Heart left ventricle (tissue), 13 donors: ENCODE measurements around the gene TEP1.

Source experiments
- CTCF ChIP-seq, 12 donors: fragments of 200-600 bp; sonication (generic) in 4 of 12; IDR thresholded peaks; one replicate each; pipeline versions ENCODE4 v1.5.0 to v1.8.0; 2018 to 2022; ENCODE audit warnings: antibody characterized with exemption in 12 of 12, mild to moderate bottlenecking in 5 of 12
- POLR2A ChIP-seq, 2 donors: fragments of 450-650 bp; IDR thresholded peaks; one replicate each; pipeline ENCODE4 v1.6.1; 2017; ENCODE audit warnings: antibody characterized with exemption in 2 of 2, mild to moderate bottlenecking in 2 of 2, moderate library complexity in 2 of 2
- donor health status: ischemic (EF 13 %, LVEDD 7.1; RV severe dilation, severe dysfunction).
- donor health status: DM: no; HTN: yes; CAD: no.
- donor health status: DM: no; HTN: no; CAD: no.
- donor health status: ischemic (EF 25% LVEDD 6.9; RV normal size, moderate dysfunction).
- donor health status: ischemic (EF 25% LVEDD 5.7; RV mildly dilated, moderate dysfunction).
- donor health status: ischemic (EF 35%, LVEDD 5.7; RV mildly dilated, moderate dysfunction).
- donor health status: nonischemic (EF 11% LVEDD 7.7; RV severe dilation, severe dysfunction).
- donor health status: DM: yes; HTN: yes; CAD: no.
- donor health status: PGD.
- donor health status: ischemic (EF 29% LVEDD 5.4; RV normal size, mild dysfunction).
- donor health status: nonischemic (EF 23%, LVEDD 6.1; RV moderate dilation, normal function).

GRCh38 chr14:20456971-20457370 lies 43.7 kb upstream of the TEP1 start:
- no peak for TF ChIP-seq CTCF (IDR thresholded peaks at IDR 0.05)
- no peak for TF ChIP-seq POLR2A (IDR thresholded peaks at IDR 0.05)
